ENCODE results near the gene HCN3.

Gene HCN3

DNA sequence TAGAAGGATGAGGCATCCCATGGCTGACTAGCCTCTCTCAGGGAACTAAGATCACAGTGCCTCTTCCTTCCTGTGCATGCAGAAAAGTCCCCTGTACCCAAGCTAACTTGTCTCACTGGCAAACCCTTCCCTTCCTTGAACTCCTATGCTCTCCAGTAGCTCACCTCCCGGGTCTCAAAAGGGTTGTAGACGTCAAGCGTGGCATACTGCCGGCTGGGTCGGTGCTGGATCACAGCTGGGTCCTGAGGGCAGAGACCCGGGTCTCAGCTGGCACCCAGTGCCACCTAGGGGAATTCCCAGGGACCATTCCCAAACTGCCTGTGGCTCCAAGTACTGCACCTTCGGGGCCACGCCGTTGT, 15.8 kb upstream of the HCN3 start:
- Histone ChIP-seq H3K27me3 (ENCODE audit: insufficient read depth, poor library complexity, severe bottlenecking) (no peaks in the 10 kb centered on the region), H3K27ac (replicated peaks) (peak overlapping the region; percentile 80), H3K4me3 (replicated peaks; ENCODE audit: insufficient read depth, low read length) (peak overlapping the region; percentile 82)
- TF ChIP-seq GABPA (IDR thresholded peaks at IDR 0.05; ENCODE audit: low read depth), result peak; percentile 75
- TF ChIP-seq, protein P1, sequence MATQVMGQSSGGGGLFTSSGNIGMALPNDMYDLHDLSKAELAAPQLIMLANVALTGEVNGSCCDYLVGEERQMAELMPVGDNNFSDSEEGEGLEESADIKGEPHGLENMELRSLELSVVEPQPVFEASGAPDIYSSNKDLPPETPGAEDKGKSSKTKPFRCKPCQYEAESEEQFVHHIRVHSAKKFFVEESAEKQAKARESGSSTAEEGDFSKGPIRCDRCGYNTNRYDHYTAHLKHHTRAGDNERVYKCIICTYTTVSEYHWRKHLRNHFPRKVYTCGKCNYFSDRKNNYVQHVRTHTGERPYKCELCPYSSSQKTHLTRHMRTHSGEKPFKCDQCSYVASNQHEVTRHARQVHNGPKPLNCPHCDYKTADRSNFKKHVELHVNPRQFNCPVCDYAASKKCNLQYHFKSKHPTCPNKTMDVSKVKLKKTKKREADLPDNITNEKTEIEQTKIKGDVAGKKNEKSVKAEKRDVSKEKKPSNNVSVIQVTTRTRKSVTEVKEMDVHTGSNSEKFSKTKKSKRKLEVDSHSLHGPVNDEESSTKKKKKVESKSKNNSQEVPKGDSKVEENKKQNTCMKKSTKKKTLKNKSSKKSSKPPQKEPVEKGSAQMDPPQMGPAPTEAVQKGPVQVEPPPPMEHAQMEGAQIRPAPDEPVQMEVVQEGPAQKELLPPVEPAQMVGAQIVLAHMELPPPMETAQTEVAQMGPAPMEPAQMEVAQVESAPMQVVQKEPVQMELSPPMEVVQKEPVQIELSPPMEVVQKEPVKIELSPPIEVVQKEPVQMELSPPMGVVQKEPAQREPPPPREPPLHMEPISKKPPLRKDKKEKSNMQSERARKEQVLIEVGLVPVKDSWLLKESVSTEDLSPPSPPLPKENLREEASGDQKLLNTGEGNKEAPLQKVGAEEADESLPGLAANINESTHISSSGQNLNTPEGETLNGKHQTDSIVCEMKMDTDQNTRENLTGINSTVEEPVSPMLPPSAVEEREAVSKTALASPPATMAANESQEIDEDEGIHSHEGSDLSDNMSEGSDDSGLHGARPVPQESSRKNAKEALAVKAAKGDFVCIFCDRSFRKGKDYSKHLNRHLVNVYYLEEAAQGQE (IDR thresholded peaks at IDR 0.05; ENCODE audit: insufficient replicate concordance, low read depth), result no peak
- DNase-seq (ENCODE audit: low read depth in 1 of 2, low spot score in 1 of 2), result peak in 1 of 2 experiments; percentile 26

DNA sequence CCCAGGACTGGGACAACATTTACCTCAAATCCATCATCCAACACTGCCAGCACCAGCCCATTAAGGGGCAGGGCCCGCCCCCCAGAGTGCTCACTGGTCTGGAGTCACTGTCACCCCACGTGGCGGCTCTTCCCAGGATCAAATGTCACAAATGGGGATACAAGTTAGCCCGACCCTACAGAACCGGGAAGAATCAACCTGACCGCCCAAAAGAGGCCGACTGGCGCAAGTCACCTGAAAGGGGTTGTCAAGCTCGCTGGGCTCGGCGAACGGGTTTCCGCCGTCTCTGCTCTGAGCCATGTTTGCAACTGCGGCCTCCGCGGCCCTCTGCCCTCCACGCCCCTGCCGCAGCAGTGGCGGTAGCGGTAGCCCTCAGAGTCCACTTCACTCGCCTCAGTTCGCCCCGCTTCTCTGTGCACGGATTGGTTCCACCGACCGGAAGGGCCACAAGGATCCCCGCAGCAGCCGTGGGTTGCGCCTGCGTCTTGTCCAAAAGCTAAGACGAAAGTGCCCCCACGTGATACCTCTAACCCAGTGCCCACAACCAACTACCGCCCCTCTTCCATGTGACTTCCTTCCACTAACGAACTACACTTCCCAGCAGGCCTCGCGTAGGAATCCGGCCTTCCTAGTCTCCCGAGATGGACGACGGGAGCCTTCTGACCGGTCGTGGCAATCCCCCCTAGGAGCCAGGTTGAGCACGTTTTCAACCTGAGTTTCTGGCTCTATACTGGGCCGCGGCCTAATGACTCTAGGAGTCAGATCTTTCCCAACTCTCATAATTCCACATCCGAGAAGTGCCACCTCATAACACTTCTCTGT, 15.2 kb upstream of the HCN3 start, which contains the start of gene SCAMP3:
Gene SCAMP3 (minus strand): TSS at position 509 of the 822 bp plus-strand sequence. CDS start 209 bp downstream, at position 300.
- no peaks in the 10 kb centered on the region for H3K27me3 ChIP-seq (ENCODE audit: insufficient read depth, poor library complexity, severe bottlenecking)
- TF ChIP-seq POLR2AphosphoS5 (IDR thresholded peaks at IDR 0.05; ENCODE audit: low read depth) (peak; percentile 93), SPI1 (IDR thresholded peaks at IDR 0.05; ENCODE audit: borderline replicate concordance, low read depth) (peak; percentile 81; the same call in 1 of the 2 replicates), GABPA (IDR thresholded peaks at IDR 0.05; ENCODE audit: low read depth) (peak; percentile 64)
- TF ChIP-seq, protein P1 (IDR thresholded peaks at IDR 0.05; ENCODE audit: insufficient replicate concordance, low read depth), result no peak
- TF ChIP-seq, protein P2, sequence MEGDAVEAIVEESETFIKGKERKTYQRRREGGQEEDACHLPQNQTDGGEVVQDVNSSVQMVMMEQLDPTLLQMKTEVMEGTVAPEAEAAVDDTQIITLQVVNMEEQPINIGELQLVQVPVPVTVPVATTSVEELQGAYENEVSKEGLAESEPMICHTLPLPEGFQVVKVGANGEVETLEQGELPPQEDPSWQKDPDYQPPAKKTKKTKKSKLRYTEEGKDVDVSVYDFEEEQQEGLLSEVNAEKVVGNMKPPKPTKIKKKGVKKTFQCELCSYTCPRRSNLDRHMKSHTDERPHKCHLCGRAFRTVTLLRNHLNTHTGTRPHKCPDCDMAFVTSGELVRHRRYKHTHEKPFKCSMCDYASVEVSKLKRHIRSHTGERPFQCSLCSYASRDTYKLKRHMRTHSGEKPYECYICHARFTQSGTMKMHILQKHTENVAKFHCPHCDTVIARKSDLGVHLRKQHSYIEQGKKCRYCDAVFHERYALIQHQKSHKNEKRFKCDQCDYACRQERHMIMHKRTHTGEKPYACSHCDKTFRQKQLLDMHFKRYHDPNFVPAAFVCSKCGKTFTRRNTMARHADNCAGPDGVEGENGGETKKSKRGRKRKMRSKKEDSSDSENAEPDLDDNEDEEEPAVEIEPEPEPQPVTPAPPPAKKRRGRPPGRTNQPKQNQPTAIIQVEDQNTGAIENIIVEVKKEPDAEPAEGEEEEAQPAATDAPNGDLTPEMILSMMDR (IDR thresholded peaks at IDR 0.05; ENCODE audit: insufficient read depth, low read length), result no peak
- peak; percentile 98 for DNase-seq (ENCODE audit: low read depth in 1 of 2, low spot score in 1 of 2)
- H3K4me3 ChIP-seq (replicated peaks; ENCODE audit: insufficient read depth, low read length), result peak within 1 kb of the TSS; percentile 82
- H3K27ac ChIP-seq (replicated peaks), result peak within 1 kb of the TSS; percentile 80

DNA sequence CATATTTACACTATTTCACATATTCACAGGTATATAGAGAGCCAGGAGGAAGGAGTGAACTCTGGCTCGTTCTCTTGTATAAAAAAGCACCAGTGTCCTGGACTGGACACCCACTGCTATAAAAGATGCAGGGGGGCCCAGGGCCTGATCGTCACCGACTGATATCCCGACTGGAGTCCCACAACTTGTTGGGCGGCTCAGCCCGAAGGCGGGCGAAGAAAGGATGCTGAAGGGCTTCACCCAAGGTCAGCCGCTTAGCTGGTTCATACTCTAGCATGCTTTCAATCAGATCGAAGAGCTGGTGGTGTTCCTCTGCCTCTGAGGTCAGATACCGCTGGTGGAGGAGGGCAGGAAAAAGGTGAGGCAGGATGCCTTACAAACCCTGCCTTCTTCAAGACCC, 14.2 kb upstream of the HCN3 start:
- DNase-seq (ENCODE audit: low read depth in 1 of 2, low spot score in 1 of 2), result no peak
- no peak overlapping the region for H3K4me3 ChIP-seq (replicated peaks; ENCODE audit: insufficient read depth, low read length)
- H3K27ac ChIP-seq (replicated peaks), result no peak overlapping the region
- TF ChIP-seq, protein P1 (IDR thresholded peaks at IDR 0.05; ENCODE audit: insufficient replicate concordance, low read depth), result no peak
- TF ChIP-seq GABPA (IDR thresholded peaks at IDR 0.05; ENCODE audit: low read depth), result no peak
- no peak for TF ChIP-seq POLR2AphosphoS5 (IDR thresholded peaks at IDR 0.05; ENCODE audit: low read depth)
- no peak for TF ChIP-seq SPI1 (IDR thresholded peaks at IDR 0.05; ENCODE audit: borderline replicate concordance, low read depth)
- TF ChIP-seq, protein P2 (IDR thresholded peaks at IDR 0.05; ENCODE audit: insufficient read depth, low read length), result no peak
- H3K27me3 ChIP-seq (ENCODE audit: insufficient read depth, poor library complexity, severe bottlenecking), result no peaks in the 10 kb centered on the region
